Osteocyte (in vitro differentiated cells): ENCODE data around the gene BMP7. TPM values are rescaled to one million over a fixed set of nuclear protein-coding genes. Genes with fewer than 3 reads are reported as not detected.

Source experiments
- DNase-seq: peaks from one replicate; pipeline ENCODE4 v3.0.0; 2021; ENCODE audit warnings: mixed read lengths; ENCODE audit not compliant: unreplicated experiment; ENCODE audit errors: extremely low spot score
- H3K27ac Mint-ChIP-seq: one replicate; pipeline ENCODE4 v1.8.0; 2021; ENCODE audit warnings: mild to moderate bottlenecking, mixed read lengths; ENCODE audit not compliant: unreplicated experiment
- H3K27me3 Mint-ChIP-seq: one replicate; pipeline ENCODE4 v1.8.0; 2021; ENCODE audit warnings: mixed read lengths; ENCODE audit not compliant: unreplicated experiment
- H3K36me3 Mint-ChIP-seq: one replicate; pipeline ENCODE4 v1.8.0; 2021; ENCODE audit warnings: mixed read lengths; ENCODE audit not compliant: unreplicated experiment
- H3K4me1 Mint-ChIP-seq: one replicate; pipeline ENCODE4 v1.8.0; 2021; ENCODE audit warnings: mixed read lengths; ENCODE audit not compliant: unreplicated experiment
- H3K4me3 Mint-ChIP-seq: one replicate; pipeline ENCODE4 v1.8.0; 2021; ENCODE audit warnings: mild to moderate bottlenecking, moderate library complexity, mixed read lengths; ENCODE audit not compliant: unreplicated experiment
- H3K9me3 Mint-ChIP-seq: one replicate; pipeline ENCODE4 v1.8.0; 2021; ENCODE audit warnings: mixed read lengths; ENCODE audit not compliant: unreplicated experiment
- total RNA-seq: library from RNA; stranded (reverse); gene quantifications from 2 replicates; pipeline ENCODE4 v1.2.1, GENCODE V29; 2021
- TF ChIP-seq, protein P1 (sequence below): fragments of 200-600 bp; sonication (generic); IDR thresholded peaks from 2 replicates; pipeline ENCODE4 v1.5.0; 2021; ENCODE audit warnings: antibody characterized with exemption, mild to moderate bottlenecking, moderate library complexity

BMP7 gene
- total RNA-seq, 1 donor from 2014 or later, result not detected

DNA sequence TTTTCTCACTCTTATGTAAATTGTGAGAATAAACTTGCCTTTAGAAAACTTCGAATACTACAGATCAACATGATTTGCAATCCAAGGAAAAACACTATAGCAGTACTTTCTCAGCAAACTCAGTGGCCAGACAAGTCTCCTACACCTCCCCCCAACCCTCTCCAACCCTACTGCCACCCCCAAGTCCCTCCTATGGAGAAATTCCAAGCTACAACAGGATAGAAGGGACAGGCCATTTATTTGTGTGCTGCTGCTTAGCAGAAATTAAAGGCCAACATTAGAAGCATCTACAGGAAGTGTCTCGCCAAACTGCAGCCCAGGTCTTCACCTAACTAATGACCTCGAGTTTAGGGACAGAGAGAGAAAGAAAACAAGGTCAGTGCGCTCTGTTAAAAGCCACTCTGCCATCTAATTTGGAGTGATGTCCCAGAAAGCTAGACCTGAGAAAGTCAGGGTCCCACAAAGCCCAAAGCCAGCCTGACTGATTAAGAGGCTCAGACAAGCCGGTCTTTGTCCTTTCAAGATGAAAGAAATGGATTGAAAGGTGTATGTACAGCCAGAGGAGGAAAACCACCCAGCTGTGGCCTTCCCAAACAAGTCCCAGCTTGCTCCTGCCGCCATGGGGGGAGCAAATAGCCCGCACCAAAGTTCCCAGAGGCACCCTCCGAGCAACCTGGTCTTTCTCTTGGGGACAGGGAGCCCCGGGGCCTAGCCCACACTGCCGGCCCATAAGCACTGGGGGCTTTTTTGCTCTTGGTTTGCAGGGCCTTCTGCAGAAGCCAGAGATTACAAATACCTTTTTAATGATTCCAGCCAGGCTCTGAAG lies 3.4 kb downstream of the BMP7 start:
- Mint-ChIP-seq H3K4me3 (no peak overlapping the region), H3K36me3 (no peaks in the 10 kb centered on the region), H3K9me3 (no peaks in the 10 kb centered on the region), H3K27me3 (peaks cover 87% of the 10 kb centered on the region), H3K4me1 (peaks cover 7% of the 10 kb centered on the region), H3K27ac (no peak overlapping the region)
- TF ChIP-seq, protein P1, sequence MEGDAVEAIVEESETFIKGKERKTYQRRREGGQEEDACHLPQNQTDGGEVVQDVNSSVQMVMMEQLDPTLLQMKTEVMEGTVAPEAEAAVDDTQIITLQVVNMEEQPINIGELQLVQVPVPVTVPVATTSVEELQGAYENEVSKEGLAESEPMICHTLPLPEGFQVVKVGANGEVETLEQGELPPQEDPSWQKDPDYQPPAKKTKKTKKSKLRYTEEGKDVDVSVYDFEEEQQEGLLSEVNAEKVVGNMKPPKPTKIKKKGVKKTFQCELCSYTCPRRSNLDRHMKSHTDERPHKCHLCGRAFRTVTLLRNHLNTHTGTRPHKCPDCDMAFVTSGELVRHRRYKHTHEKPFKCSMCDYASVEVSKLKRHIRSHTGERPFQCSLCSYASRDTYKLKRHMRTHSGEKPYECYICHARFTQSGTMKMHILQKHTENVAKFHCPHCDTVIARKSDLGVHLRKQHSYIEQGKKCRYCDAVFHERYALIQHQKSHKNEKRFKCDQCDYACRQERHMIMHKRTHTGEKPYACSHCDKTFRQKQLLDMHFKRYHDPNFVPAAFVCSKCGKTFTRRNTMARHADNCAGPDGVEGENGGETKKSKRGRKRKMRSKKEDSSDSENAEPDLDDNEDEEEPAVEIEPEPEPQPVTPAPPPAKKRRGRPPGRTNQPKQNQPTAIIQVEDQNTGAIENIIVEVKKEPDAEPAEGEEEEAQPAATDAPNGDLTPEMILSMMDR, result no peak
- no peak for DNase-seq

DNA sequence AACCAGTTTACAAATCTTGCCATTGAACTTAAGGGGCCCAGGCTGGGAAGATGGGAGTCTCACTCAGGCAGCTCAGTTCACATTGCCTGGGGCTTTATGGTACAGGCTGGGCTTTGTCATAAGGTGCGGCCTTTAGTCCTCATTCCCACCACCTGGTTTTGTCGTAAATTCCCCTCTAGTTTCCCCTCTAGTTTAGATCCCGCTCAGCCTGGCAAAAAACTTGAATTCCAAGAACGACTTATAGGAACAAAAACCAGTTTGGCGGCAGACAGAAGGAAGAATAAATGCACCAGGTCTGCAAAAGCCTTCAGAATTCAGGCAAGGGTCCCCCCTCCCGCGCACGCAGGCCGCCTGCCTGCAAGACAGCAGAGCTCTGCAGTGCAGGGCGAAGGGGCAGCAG lies 4.1 kb downstream of the BMP7 start:
- Mint-ChIP-seq H3K4me1 (peaks cover 7% of the 10 kb centered on the region), H3K36me3 (no peaks in the 10 kb centered on the region), H3K27ac (no peak overlapping the region), H3K27me3 (peaks cover 87% of the 10 kb centered on the region), H3K4me3 (no peak overlapping the region), H3K9me3 (no peaks in the 10 kb centered on the region)
- TF ChIP-seq, protein P1, result no peak
- no peak for DNase-seq

DNA sequence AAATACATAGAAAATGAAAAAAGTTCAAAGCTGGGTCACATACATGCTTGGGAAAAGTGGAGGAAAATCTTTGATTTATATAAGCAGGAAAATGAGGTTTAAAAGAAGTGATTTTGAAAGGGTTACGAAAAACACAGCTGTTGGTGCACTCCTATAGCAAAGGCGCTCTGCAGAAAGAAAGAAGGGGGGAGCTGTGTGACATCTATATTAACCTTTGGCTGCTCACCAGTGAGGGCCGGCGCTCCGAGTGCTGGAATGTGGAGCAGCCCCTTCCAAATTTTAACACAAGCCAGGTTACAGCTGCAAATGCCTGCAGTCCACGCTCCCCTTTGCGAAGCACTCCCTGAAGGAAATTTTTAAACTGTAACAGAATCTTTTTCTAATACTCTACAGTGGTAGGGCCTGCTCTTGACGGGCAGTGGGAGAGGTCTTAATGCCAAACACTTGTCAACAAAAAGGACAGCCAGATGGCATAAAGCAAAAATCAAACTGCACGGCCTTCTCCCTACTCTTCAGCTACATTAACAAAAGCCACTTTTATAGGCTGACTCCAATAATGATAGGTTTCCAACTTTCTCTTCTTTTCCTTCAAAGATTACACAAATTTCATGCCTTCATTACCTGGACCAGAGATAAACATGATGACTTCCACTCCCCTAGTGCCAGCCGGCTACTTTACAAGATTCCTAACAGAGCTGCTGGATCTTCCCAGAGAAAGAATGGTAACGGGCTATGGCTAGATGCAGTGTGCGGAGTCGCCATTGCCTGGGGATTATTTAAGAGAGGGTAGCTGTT lies 4.8 kb downstream of the BMP7 start:
- TF ChIP-seq, protein P1, result no peak
- H3K9me3 Mint-ChIP-seq, result no peaks in the 10 kb centered on the region
- no peak overlapping the region for H3K27ac Mint-ChIP-seq
- peaks cover 3% of the 10 kb centered on the region for H3K4me1 Mint-ChIP-seq
- peaks cover 86% of the 10 kb centered on the region for H3K27me3 Mint-ChIP-seq
- no peak for DNase-seq
- H3K36me3 Mint-ChIP-seq, result no peaks in the 10 kb centered on the region
- H3K4me3 Mint-ChIP-seq, result no peak overlapping the region

DNA sequence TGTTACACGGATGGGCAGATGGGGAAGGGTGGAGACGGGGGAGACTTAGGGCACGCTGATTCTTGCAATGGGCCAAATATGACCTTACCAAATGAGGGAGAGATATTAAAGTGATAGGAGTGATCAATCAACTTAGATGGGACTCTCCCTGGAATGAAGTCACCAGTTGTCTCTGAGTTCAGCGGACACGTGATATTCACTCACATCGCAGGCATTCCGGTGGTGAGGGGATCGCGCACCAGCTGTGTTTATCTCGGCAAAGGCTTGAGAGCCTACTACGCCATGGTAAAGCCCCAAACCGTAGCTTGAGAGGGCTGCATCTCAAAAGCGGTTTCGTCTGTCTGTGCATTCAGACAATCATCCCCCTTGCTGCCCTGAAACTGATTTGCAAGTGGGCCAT lies 5.5 kb downstream of the BMP7 start:
- Mint-ChIP-seq H3K27ac (no peak overlapping the region), H3K4me3 (no peak overlapping the region), H3K9me3 (no peaks in the 10 kb centered on the region), H3K27me3 (peaks cover 88% of the 10 kb centered on the region), H3K4me1 (peaks cover 3% of the 10 kb centered on the region), H3K36me3 (no peaks in the 10 kb centered on the region)
- TF ChIP-seq, protein P1, result no peak
- DNase-seq, result no peak
